GM10847 (cell line): ENCODE data around the gene MRPL55.
A peak's percentile ranks its signal among the peaks of the same experiment; 100 is the strongest.

Experiments used
- POLR2A ChIP-seq: IDR thresholded peaks from 2 replicates; pipeline ENCODE4 v1.6.1; 2011; ENCODE audit not compliant: insufficient read length; ENCODE audit errors: extremely low read depth

Gene MRPL55

DNA sequence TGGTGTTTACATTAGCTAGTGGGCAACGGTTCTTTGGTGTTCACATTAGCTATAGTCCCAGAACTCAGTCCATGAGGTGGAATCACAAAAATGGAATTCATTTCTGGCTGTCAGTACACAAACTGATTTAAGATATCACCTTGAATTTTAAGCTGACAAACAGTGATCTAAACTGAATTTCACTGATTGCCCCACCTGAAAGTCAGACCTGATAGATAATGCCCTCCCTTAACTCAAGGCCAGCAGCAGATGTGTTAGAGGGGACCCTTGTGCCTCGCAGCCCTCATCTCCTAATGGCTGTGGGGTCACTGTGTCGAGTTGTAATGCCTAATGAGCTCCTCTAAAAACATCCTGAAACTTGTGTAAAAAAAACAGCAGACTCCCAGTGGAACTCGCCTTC lies 18.0 kb downstream of the MRPL55 start:
- no peak for TF ChIP-seq POLR2A

DNA sequence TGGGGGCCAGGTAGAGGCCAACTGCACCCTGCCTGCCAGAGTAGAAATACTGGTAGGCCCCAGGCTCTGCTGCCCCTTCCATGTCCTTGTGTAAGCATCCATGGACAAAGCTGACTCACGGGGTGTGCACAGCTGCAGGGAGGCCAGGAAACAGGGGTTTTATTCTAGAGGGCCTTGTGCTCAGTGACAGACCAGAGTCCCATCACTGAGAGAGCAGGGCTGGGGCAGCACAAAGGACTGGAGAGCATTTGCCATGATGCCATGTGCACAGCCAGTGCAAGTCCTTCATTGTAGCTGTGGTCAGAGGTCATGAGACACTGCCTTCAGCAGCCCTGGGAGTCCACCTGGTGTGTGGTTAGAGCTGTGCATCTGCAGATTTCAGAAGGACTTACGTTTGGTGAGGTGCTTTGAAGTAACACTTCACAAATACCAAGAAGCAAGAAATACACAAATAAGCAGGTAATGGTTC lies 18.5 kb downstream of the MRPL55 start:
- no peak for TF ChIP-seq POLR2A

DNA sequence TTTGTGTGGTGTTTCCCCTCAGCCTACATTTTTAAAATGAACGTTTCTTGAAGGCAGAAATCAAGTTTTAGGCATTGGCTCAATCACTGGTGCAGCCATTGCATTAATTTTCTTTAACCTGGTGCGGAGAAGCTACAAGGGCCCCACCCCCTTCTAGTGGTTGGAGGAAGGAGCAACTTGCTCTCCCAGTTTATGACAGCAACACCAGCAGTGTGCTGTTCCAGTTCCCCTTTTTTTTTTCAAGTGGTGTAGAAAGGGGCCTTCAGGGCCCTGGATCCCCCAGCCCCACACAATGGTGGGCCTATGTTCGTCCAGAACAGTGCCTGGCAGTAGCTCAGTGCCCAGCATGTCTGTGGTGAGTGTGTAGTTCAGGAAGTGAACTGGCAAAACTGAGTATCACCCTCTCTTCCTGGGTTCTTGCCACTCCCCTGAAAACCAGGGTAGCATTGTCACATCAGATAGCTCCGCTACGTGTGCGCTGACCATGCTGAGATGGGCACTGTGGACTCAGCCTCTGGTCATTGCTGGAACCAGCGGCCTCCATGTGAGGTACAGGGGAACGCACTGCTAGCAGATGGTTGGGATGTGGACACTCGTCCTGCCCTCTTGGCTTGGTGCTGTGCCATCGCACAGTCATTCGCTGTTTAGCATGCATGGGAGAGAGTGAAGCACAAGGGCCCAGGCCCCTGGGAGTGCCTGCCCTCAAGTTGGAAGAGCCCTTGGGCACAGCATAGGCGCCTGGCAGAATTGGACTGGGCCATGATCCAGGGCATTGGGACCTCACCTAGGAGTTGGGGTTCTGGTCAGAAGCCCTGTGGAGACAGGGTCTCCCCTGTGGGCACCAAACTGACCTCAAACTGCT lies 19.3 kb downstream of the MRPL55 start:
- TF ChIP-seq POLR2A, result no peak

DNA sequence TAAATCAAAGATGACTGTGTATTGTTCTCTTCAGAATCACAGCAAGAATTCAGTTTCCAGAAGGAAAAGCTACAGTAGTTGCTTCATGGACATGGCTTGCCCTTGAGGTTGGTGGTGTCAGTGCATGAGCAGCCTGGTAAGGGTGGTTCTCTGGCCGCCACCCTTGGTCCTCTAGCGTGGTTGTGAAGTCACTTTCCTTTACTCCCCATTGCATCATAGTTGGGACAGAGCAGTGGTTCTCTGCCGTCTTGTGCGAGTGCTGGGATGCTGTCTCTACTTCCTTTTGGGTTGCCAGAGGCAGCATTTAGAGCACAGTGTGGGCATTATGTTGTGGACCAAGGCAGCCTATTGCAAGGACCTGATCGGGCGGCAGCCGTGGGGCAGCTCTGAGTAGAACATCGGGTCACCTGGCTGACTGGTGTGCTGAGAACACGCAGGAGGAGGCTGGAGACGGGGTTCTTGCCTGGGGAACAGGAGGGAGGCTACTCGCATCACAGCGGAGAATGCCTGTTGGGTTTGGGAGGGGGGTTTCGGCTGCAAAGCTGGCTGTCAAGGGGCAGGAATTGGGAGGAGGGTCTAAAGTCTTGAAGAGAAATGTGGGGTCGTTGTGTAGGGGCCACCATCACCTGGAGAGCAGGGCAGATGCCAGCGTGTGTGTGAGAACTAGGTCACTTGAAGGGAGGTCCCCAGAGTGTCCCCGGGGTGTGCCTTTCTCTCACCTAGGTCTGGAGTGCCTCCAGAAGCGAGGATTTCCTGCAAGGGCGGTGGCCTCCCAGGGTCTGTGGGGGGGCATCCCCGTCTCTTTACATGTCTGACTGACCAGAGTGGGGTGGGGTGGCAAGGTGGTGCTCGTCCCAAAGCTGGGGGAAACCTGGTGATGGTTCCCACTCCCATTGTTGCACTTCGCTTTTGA lies 20.3 kb downstream of the MRPL55 start:
- no peak for TF ChIP-seq POLR2A

DNA sequence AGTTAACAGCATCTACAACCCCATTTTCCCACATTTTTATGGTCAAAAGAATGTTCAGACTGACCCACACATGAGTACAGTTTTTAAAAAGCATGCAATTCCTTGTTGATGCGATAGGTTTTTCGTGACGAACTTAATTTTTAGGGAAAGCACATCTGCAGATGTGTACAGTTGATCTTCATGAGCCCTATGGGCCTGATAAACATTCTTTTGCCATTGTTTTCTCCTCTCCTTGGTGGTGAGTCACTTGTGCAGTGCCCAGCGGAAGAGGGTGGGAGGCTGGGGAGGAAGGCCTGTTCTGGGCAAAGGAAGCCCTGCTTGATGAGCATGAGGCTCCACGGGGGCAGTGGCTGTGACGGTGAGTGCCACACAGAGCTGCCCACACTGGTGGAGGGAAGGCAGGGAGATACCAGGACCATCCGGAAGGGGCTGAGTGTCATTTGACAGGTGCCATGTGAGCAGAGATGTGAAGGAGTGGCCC lies 21.3 kb downstream of the MRPL55 start:
- TF ChIP-seq POLR2A, result no peak

DNA sequence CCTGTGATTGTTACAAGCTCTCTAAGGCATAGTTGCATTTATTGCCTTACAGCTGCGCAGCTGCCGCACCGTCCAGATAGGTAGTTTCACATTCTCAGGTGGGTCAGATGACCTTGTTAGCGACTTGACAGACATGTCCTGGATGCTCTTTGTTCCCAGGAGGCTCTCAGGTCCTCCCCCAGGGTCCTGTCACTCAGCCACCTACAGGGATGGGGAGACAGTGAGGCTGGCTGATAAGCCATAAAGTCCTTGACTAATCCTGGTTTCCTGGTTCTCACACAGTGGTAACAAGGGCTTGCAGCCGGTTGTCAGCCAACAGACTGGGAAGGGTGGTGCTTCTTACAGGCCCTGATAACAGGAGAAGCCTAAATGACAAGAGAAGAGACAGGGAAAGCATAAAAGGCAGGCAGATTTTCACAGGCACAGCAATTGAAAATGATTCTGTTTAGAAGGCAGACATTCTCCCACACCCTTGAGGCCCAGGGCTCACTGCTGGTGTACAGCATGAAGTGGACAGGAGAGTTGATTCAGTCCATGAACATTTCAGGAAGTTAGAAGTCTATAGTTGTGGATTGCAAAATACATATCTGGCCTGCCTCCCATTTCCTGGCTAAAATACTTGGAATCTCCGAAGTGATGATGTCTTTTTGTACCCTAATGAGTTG lies 23.7 kb downstream of the MRPL55 start:
- TF ChIP-seq POLR2A, result no peak

DNA sequence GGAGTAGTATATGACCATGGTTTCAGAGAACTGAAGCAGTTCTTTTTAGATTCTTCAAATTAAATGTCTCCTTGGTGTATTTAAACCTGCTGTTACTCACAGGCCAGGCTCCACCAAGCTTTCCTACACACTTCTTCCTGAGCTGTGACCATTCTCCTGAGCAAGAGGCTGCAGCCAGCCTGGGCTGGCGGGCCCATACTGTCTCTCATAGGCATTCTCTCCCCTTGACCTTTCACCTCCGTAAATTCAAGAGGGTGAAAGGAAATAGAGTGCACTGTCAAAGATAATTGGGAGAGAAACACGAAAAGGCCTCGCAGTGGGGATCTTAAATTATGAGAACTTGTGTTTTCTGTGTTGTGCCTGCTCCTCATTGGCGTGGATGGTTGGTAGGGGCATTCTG lies 24.3 kb downstream of the MRPL55 start:
- TF ChIP-seq POLR2A, result no peak

DNA sequence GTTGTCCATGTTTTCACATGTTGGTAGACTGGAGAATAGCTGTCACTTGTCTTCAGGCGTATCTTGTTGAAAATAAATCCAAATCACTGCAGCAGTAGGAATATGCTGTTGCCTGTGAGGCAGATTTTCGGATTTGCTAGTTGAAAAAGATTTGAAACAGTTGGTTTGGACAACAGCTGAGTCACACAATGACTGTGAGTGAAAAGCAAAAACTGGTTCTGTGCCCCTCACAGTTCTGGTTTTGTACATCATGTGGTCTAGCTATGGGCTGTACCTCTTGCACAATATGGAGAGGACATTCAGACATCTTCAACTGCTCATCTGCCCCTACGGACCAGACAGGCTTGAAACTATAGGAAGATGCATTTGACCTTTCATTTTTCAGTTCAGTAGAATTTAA lies 24.8 kb downstream of the MRPL55 start:
- no peak for TF ChIP-seq POLR2A

DNA sequence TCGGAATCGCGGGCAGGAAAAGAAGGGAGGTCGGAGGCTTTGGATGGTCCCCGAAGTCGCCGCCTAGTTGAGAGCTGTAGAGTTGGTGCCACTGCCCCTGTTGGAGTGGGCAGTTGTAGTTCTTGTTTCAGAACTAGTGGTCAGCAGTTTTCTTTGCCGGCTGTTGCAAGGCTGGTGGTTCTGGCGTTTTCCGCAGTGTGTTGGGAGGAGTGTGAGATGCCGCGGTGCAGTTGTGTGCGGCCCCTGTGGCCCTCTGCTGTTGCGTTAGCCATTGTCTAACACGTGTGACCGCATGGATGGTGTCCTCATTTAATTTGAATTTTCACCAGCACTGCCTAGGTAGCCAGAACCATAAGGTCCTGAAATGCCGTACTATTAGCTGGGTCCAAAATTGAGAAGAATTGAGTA lies 25.2 kb downstream of the MRPL55 start:
- no peak for TF ChIP-seq POLR2A

DNA sequence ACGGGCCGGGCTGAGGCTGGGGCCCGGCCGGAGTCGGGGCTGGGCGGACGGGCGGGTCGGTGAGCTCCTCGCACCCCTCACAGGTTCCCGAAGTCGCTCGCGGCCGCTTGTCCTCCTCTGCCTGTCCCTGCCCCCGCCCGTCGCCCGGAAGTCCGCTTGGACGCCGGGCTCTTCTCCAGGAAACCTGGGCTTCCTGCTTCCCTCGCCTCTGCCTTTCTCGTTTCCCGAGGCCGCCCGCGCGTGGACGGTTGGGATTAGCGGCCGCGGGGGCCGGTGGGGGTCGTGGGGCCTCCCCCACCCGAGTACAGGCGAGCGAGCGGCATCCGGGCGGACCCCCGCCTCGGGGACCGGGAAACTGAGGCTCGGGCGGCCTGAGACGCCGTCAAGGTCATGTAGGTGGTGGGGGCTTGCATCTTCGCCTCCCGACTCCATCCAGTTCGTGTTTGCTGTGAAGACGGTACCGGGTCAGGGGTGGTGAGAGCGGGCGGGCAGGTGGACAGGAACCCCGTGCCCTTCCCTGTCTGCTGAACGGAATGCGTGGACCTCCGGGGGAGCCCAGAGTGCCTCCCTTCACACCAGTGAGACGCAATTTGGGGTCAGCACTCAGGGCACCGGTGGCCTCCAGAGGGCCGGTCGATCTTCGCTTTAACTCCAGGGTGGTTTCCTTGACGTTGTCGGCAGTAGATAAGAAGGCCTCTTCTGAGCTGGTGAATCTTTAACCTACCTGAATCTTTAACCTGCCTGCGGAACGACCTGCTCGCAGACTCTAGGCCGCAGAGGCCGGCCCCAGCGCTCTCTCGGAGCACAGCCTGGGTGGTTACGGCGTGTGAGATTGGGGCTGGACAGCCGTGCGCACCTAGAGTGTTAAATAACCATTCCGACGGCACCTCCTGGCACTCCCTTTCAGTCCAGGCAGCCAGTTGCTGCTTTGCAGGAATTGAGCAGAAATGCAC lies 25.9 kb downstream of the MRPL55 start:
- TF ChIP-seq POLR2A, result no peak

DNA sequence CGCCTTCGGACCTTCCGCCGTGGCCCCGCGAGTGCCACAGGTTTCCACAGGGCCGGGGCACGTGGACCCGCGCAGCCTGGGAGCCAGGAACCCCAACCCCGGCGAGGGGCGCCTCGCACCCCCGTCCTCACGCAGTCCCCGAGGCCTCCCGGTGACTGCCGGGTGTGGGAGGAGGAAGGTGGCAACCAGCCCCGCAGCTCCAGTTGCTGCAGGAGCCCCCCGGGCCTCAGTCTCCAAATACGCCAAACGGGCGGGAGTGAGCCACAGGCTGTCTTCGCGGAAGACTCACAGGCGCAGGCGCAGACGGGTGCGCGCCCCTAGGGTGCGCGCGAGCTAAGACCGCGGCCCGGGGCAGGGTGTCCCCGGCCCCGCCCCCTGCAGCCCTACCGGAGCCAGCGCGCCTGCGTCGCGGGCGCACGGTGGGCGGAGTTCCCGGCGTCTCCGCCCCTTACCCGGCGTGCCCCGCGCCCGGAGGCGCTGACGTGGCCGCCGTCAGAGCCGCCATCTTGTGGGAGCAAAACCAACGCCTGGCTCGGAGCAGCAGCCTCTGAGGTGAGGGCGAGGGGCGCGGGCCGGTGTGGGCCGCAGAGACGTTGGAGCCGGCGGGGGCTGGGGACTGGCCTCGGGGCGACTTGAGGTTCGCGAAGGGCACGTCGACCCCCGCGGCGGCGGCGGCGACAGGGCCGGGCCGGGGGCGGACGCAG lies 26.7 kb downstream of the MRPL55 start, which contains the start of gene ARF1:
Gene ARF1 (plus strand): TSS at position 495 of the 704 bp plus-strand sequence. CDS start 14,407 bp downstream, outside the sequence.
- TF ChIP-seq POLR2A, result peak; percentile 79

DNA sequence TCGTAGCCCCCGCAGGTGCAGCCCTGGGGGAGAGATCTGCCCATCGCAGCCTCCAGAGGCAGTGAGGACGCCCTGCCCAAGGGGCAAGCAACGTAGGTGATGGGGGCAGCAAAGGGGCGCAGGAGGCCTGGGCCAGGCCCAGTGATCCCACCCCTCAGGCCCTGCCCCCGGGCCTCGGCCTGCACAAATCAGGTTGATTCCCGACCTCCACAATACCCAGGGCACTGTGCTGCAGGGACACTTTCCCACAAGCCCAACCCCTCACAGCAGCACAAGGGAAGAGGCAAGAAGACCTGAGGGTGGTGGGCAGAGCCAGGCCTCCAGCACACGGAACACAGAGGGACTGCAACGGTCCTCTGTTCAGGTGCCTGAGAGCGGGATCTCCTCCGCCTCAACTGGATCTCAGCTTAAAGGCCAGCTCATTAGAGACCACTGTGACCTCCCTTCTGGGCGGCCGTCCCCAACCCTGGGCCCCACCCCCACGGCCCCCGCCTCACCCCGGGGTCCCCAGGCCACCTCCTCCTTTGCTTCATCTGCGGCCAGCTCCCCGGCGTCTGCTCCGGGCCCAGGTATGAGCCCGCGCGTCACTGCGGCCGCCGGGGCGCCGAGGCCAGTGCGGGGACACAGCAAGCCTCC lies 27.4 kb downstream of the MRPL55 start:
- TF ChIP-seq POLR2A, result peak; percentile 20

DNA sequence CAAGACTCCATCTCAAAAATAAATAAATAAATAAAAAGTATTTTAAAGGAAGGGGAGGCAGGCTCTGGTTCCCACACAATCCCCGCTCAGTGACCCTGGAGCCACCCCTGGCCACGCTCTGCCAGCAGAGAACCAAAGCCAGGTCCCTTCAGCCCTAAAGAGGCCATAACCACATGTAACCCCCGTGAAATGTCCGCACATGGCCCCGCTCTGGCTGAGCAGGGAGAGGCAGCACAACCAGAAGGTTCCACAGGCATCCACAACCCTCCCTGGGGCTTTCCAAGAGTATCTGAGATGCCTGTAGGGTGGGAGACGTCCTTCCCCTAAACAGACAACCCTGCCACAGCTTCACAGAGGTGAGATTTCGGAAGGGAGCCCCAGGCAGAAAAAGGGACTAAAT lies 28.0 kb downstream of the MRPL55 start:
- no peak for TF ChIP-seq POLR2A
